ENCODE measurements around the gene GCHFR.

Gene GCHFR

DNA sequence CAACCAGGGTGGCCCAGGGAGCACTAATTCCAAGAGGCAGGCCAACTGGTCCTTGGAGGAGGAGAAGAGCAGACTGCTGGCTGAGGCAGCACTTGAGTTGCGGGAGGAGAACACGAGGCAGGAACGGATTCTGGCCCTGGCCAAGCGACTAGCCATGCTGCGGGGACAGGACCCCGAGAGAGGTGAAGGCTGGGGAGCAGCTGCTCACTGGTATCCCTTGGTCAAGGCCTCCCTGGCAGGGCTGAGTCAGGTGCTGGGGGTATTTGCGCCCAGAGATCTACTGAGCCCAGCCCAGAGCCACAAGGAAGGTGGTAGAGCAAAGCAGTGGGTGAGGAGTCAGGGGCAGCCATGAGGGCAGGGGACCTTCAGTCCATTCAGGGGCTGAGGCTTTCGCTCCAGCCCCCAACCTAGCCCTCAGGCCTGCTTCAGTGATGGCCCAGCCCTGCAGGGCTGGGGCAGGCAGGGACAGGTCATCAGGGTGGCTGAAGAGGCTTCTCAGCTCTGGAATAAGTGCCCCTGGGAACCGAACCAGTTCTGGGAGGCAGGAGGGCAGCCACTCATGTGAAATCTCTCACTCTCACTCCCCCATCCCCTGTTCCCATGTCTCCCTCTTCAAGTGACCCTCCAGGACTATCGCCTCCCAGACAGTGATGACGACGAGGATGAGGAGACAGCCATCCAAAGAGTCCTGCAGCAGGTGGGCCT is 49.0 kb downstream of the GCHFR start:
- no peak for DNase-seq (ENCODE audit: low spot score)

DNA sequence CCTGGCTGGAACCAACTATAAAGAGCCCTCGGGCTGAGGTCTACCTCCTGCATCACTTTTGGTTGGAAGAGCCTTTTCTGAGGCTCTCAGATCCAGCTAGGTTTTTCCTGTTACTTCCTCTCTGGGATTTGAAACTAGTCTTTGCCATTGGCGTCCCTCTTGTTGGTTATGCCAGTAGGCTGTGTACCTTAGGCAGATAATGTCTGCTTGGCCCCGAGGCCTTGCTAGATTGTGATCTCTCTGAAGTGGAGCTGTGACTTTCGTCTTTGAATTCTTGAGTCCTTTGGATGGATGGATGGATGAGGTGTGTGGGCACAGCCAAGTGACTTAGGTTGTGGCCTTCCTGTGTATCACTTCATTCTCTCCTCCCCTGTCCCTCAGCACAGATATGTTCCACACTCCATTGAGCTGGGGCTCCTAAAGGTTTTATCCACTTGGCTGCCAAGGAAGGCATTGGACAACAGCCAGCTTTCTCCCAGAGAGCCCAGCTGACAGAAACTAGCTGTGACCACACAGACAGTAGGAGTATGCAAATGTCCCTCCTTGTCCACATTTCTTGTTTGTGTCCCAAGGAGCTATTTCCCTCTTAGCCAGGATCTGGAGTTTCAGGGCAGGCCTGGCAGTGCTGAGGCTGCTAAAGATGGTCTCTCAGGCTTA is 51.3 kb downstream of the GCHFR start:
- no peak for DNase-seq (ENCODE audit: low spot score)
